Measurements from ENCODE around the gene DOK7.

DNA sequence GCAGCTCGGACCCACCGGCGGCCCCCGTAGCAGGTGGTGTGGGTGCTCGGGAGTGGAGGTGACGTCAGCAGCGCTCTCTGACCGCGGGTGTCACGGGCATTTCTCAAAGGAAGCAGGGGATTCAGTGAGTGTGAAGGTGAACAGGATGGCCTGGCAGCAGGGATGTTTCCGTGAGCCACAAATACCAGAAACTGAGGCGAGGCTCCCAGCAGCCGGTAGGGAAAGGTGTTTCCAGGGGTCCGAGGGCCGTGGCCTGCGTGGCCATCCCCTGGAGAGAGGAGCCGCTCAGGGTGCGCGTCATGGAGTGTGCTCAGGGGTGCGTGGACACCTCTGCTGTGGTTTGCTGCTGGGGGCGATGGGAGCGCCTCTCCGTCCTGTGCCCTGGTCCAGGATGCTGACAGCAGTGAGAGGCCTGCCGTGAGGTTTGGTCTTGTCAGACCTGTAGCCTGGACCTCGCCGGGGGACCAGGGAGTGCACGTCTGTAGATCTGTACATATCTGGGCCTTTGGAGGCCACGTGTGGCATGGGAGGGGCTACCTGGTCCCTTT lies 31.6 kb upstream of the DOK7 start:
- TF ChIP-seq, protein P1, sequence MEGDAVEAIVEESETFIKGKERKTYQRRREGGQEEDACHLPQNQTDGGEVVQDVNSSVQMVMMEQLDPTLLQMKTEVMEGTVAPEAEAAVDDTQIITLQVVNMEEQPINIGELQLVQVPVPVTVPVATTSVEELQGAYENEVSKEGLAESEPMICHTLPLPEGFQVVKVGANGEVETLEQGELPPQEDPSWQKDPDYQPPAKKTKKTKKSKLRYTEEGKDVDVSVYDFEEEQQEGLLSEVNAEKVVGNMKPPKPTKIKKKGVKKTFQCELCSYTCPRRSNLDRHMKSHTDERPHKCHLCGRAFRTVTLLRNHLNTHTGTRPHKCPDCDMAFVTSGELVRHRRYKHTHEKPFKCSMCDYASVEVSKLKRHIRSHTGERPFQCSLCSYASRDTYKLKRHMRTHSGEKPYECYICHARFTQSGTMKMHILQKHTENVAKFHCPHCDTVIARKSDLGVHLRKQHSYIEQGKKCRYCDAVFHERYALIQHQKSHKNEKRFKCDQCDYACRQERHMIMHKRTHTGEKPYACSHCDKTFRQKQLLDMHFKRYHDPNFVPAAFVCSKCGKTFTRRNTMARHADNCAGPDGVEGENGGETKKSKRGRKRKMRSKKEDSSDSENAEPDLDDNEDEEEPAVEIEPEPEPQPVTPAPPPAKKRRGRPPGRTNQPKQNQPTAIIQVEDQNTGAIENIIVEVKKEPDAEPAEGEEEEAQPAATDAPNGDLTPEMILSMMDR (IDR thresholded peaks at IDR 0.05): no peak
- TF ChIP-seq EP300 (IDR thresholded peaks at IDR 0.05) (no peak), POLR2A (IDR thresholded peaks at IDR 0.05) (no peak), POLR2AphosphoS5 (IDR thresholded peaks at IDR 0.05) (no peak)
